HEK293T (cell line): Measurements from ENCODE around the gene MOGAT3.

Experiments
- CTCF ChIA-PET: fragments of 350-600 bp; formaldehyde crosslinking; extraction: SDS; loops from one replicate; lab custom pipeline; 2021; ENCODE audit warnings: antibody characterized with exemption, inconsistent platforms; lab: Yijun Ruan, JAX
- POLR2A ChIA-PET: fragments of 350-600 bp; formaldehyde crosslinking; extraction: SDS; loops from one replicate; lab custom pipeline; 2020; ENCODE audit warnings: antibody characterized with exemption, inconsistent platforms; lab: Yijun Ruan, JAX
- DNase-seq: peaks from one replicate; pipeline ENCODE4 v3.0.0; 2012; ENCODE audit warnings: mixed read lengths; ENCODE audit errors: extremely low spot score
- ARNT ChIP-seq: fragments of 450-650 bp; IDR thresholded peaks from 2 replicates; pipeline ENCODE4 v1.6.1; 2017; ENCODE audit warnings: mild to moderate bottlenecking
- BHLHE40 ChIP-seq: fragments of 450-650 bp; IDR thresholded peaks from 2 replicates; pipeline ENCODE4 v1.6.1; 2016; ENCODE audit warnings: mild to moderate bottlenecking, moderate library complexity, borderline replicate concordance
- CTBP1 ChIP-seq: fragments of 450-650 bp; IDR thresholded peaks from 2 replicates; pipeline ENCODE4 v1.6.1; 2016; ENCODE audit warnings: borderline replicate concordance
- ELF4 ChIP-seq: fragments of 450-650 bp; IDR thresholded peaks from 2 replicates; pipeline ENCODE4 v1.6.1; 2017; ENCODE audit warnings: antibody characterized with exemption
- FOXA1 ChIP-seq: fragments of 450-650 bp; IDR thresholded peaks from 2 replicates; pipeline ENCODE4 v1.6.1; 2016; ENCODE audit warnings: mild to moderate bottlenecking
- FOXK2 ChIP-seq: fragments of 450-650 bp; IDR thresholded peaks from 2 replicates; pipeline ENCODE4 v1.6.1; 2016; ENCODE audit warnings: mild to moderate bottlenecking
- FOXM1 ChIP-seq: fragments of 450-650 bp; IDR thresholded peaks from 2 replicates; pipeline ENCODE4 v1.6.1; 2017; ENCODE audit warnings: mild to moderate bottlenecking, borderline replicate concordance
- HDGF ChIP-seq: fragments of 450-650 bp; IDR thresholded peaks from 2 replicates; pipeline ENCODE4 v1.6.1; 2017; ENCODE audit warnings: antibody characterized with exemption, borderline replicate concordance
- L3MBTL2 ChIP-seq: fragments of 450-650 bp; conservative IDR thresholded peaks from 2 replicates; pipeline ENCODE4 v1.6.1; 2016; ENCODE audit warnings: mild to moderate bottlenecking
- LEF1 ChIP-seq: fragments of 450-650 bp; IDR thresholded peaks from 2 replicates; pipeline ENCODE4 v1.6.1; 2017; ENCODE audit warnings: mild to moderate bottlenecking, borderline replicate concordance
- NFRKB ChIP-seq: fragments of 450-650 bp; IDR thresholded peaks from 2 replicates; pipeline ENCODE4 v1.6.1; 2016; ENCODE audit warnings: mild to moderate bottlenecking, moderate library complexity
- PKNOX1 ChIP-seq: fragments of 450-650 bp; IDR thresholded peaks from 2 replicates; pipeline ENCODE4 v1.6.1; 2016
- SP1 ChIP-seq: fragments of 450-650 bp; IDR thresholded peaks from 2 replicates; pipeline ENCODE4 v1.6.1; 2017
- SUZ12 ChIP-seq: fragments of 450-650 bp; IDR thresholded peaks from 2 replicates; pipeline ENCODE4 v1.6.1; 2016; ENCODE audit warnings: mild to moderate bottlenecking
- TARDBP ChIP-seq: fragments of 450-650 bp; IDR thresholded peaks from 2 replicates; pipeline ENCODE4 v1.6.1; 2016
- ZNF384 ChIP-seq: fragments of 450-650 bp; IDR thresholded peaks from 2 replicates; pipeline ENCODE4 v1.6.1; 2016

MOGAT3 gene

GRCh38 chr7:101237206-101238067, 36.6 kb upstream of the MOGAT3 start, which contains the start of gene CLDN15:
CLDN15 (minus strand) TSS chr7:101237802; CDS start chr7:101237581, 221 bp downstream.
- ChIA-PET CTCF (no interaction called here), POLR2A (interaction anchor here (0.8 to 1.4 kb wide), 2 partner anchors 20 to 45 kb away, joined by 3 to 4 read pairs; partner anchors contain the start of genes PLOD3 and ZNHIT1)
- no peak for DNase-seq
- TF ChIP-seq L3MBTL2 (no peak), FOXM1 (no peak), SUZ12 (no peak), TARDBP (no peak), ELF4 (no peak), NFRKB (no peak), SP1 (no peak), FOXK2 (no peak), FOXA1 (no peak), CTBP1 (no peak), LEF1 (no peak), ZNF384 (no peak), HDGF (no peak), BHLHE40 (no peak)

DNA sequence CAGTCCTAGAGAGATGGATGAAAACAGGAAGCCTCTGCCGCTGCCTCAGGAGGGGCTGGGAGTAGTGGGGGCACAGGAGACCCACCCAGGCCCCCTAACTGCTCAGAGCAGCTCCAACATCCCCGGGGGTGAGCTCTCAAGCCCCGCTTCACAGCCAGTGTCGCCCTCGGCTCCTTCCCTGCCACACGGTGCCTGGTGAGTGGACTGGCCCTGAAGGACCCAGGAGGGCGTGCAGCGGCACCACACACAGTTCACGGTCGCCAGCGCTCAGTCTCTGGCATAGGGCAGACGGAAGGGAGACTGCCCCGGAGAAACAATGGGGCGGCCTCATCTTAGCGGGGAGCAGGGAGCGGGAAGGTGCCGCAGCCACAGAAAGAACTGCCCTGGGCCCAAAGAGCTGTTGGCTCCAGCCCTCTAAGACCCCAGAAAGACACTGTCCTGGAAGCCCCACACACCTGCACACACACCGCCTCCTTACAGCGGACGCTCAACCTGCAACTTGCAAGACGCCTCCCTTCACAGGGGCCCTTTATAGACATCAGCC, 35.5 kb upstream of the MOGAT3 start:
- no peak for DNase-seq
- ChIA-PET CTCF (no interaction called here), POLR2A (interaction anchor here (0.8 kb wide), 1 partner anchor 46 kb away, joined by 3 read pairs; no protein-coding TSS in a partner anchor)
- TF ChIP-seq TARDBP (no peak), SP1 (no peak), LEF1 (no peak), FOXM1 (no peak), L3MBTL2 (no peak), ARNT (no peak), SUZ12 (no peak), ZNF384 (no peak), NFRKB (no peak), ELF4 (no peak), CTBP1 (no peak), PKNOX1 (no peak)

GRCh38 chr7:101235522-101235921, 34.7 kb upstream of the MOGAT3 start:
- CTCF ChIA-PET: interaction anchor here (0.9 to 1.3 kb wide), 3 partner anchors 8 to 47 kb away, joined by 3 to 6 read pairs (median 4); partner anchors contain the start of gene ZNHIT1
- TF ChIP-seq ELF4: no peak
- TF ChIP-seq FOXK2: no peak
- TF ChIP-seq LEF1: no peak
- TF ChIP-seq HDGF: no peak
- no peak for TF ChIP-seq FOXM1
- no peak for TF ChIP-seq L3MBTL2
- no peak for TF ChIP-seq FOXA1
- TF ChIP-seq ARNT: no peak
- no peak for TF ChIP-seq SP1
- TF ChIP-seq CTBP1: no peak
- no peak for TF ChIP-seq SUZ12
- no peak for TF ChIP-seq TARDBP
- TF ChIP-seq NFRKB: no peak
- POLR2A ChIA-PET: interaction anchor here (0.7 to 1.1 kb wide), 2 partner anchors 8 to 18 kb away, joined by 3 to 4 read pairs; partner anchors contain the start of genes PLOD3 and ZNHIT1
- DNase-seq: no peak

- TF ChIP-seq TARDBP (no peak), FOXM1 (no peak), ZNF384 (no peak), ELF4 (no peak), HDGF (no peak), FOXA1 (no peak), ARNT (no peak), SUZ12 (no peak), FOXK2 (no peak), NFRKB (no peak), BHLHE40 (no peak), SP1 (no peak), LEF1 (no peak), L3MBTL2 (no peak), PKNOX1 (no peak), CTBP1 (no peak)
- ChIA-PET POLR2A (interaction anchor here (0.7 to 1.1 kb wide), 2 partner anchors 9 to 17 kb away, joined by 3 to 4 read pairs; partner anchors contain the start of genes PLOD3 and ZNHIT1), CTCF (interaction anchor here (0.9 to 1.3 kb wide), 4 partner anchors 8 to 91 kb away, joined by 3 to 6 read pairs (median 4); partner anchors contain the start of gene ZNHIT1)
- DNase-seq: no peak
These were observed 34.2 kb upstream of the MOGAT3 start for GRCh38 chr7:101235050-101235449.

- DNase-seq: no peak
- TF ChIP-seq LEF1 (no peak), CTBP1 (no peak), ZNF384 (no peak), TARDBP (no peak), SUZ12 (no peak), ELF4 (no peak), PKNOX1 (no peak), ARNT (no peak), SP1 (no peak), BHLHE40 (no peak), HDGF (no peak), FOXM1 (no peak), FOXK2 (no peak), L3MBTL2 (no peak), FOXA1 (no peak), NFRKB (no peak)
- ChIA-PET POLR2A (interaction anchor here (0.7 to 1.1 kb wide), 2 partner anchors 9 to 17 kb away, joined by 3 to 4 read pairs; partner anchors contain the start of genes PLOD3 and ZNHIT1), CTCF (interaction anchor here (0.9 to 1.3 kb wide), 4 partner anchors 9 to 91 kb away, joined by 3 to 6 read pairs (median 4); partner anchors contain the start of gene ZNHIT1)
These were observed 33.8 kb upstream of the MOGAT3 start for GRCh38 chr7:101234636-101235035.
